Measurements from ENCODE around the gene CCDC89.

- TF ChIP-seq EP300 (IDR thresholded peaks at IDR 0.05) (peak in 1 of 4 donors; percentile 5), POLR2A (IDR thresholded peaks at IDR 0.05) (no peak)
These were observed 33.2 kb upstream of the CCDC89 start for GRCh38 chr11:85718991-85719807.

All from sigmoid colon (tissue), 4 donors.